Stomach smooth muscle (tissue), 2 donors: Measurements from ENCODE around the gene NR2E1.

Experiments used
- H3K27ac ChIP-seq: one replicate; pipeline ENCODE4 v1.7.0; 2013; ENCODE audit warnings: mild to moderate bottlenecking, low read length, inconsistent platforms
- H3K27me3 ChIP-seq, 2 donors: one replicate each; pipeline ENCODE4 v1.7.0; 2013; ENCODE audit warnings: low read length in 2 of 2; ENCODE audit not compliant: insufficient read depth in 2 of 2, control insufficient read depth in 1 of 2
- H3K36me3 ChIP-seq, 2 donors: one replicate each; pipeline ENCODE4 v1.7.0; 2013; ENCODE audit warnings: low read length in 2 of 2; ENCODE audit not compliant: control insufficient read depth in 2 of 2, insufficient read depth in 2 of 2
- H3K4me1 ChIP-seq: one replicate; pipeline ENCODE4 v1.7.0; 2013; ENCODE audit warnings: low read length; ENCODE audit not compliant: control insufficient read depth, insufficient read depth
- H3K4me3 ChIP-seq, 2 donors: one replicate each; pipeline ENCODE4 v1.7.0; 2013; ENCODE audit warnings: low read length in 2 of 2
- H3K9ac ChIP-seq, 2 donors: one replicate each; pipeline ENCODE4 v1.7.0; 2013; ENCODE audit warnings: low read length in 2 of 2, mild to moderate bottlenecking in 1 of 2
- H3K9me3 ChIP-seq, 2 donors: one replicate each; pipeline ENCODE4 v1.7.0; 2013; ENCODE audit warnings: low read length in 2 of 2; ENCODE audit not compliant: control insufficient read depth in 2 of 2
- donor health status: healthy.
- donor health status: Pancreatic carcinoma.

Gene NR2E1

DNA sequence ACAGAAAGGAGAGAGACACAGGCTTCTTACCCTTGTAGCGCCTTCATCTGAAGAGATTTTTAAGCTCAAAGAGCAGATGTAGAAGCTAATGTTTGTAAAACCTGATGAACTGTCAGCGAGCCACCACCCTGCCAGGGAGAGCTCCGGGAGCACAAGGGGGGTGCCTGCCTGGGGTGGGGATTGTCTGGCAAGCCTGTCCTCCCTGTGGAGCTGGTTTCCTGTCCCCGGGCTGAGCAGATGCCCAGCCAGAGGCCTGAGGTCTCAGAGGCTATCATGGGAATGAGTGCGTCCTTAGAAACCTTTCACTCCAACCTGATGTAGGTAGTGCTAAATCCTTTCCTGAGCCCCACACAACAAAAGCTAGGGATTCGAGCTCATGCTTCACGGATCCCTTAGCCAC lies 41.9 kb upstream of the NR2E1 start:
- Histone ChIP-seq H3K4me1 (peaks cover 5% of the 10 kb centered on the region), H3K4me3 (no peak overlapping the region), H3K9ac (no peak overlapping the region), H3K27ac (no peak overlapping the region), H3K9me3 (peaks cover 2 to 6% of the 10 kb centered on the region in 2 donors), H3K36me3 (no peaks in the 10 kb centered on the region), H3K27me3 (peaks cover 49 to 59% of the 10 kb centered on the region in 2 donors)

DNA sequence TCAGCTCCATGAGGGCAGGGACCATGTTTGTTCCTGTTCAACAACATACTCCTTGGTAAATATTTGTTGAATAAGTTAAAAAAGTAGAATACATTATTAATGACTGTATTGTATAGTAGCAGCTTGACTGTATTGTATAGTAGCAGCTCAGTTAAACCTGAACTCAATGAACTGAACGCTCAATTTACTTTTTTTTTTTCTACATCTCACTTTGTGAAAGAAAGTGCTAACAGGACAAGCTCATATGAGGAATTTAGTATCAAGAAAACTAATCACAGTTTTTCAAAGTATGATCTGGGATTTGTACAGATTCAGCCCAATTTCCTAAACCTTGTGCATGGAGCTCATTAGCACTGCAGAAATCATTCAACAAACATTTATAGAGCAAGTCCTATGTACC lies 38.8 kb upstream of the NR2E1 start:
- H3K36me3 ChIP-seq = no peaks in the 10 kb centered on the region

DNA sequence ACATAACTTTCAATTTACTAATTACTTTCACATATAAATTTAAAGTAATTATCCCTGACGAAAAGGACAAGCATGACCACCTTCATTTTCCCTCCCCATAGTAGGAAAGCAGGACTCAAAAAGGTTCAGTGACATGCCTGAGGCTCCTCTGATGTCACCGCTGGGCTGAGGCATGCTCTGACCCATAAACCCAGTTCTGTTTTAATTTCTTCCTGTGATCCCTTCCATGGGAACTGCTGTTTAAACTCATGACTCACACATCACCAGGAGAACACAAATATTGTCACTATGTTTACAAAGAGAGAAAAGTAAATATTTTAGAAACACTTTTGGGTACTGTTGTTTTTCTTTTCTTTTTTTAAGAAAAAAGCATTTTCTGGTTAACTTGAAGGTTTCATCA lies 38.0 kb upstream of the NR2E1 start:
- no peaks in the 10 kb centered on the region for H3K4me1 ChIP-seq
- H3K9me3 ChIP-seq = peaks cover 2 to 6% of the 10 kb centered on the region in 2 donors
- H3K36me3 ChIP-seq = no peaks in the 10 kb centered on the region
- H3K27ac ChIP-seq = no peak overlapping the region
- H3K27me3 ChIP-seq = peaks cover 23 to 38% of the 10 kb centered on the region in 2 donors
- H3K9ac ChIP-seq = no peak overlapping the region
- no peak overlapping the region for H3K4me3 ChIP-seq

More for the DNA sequence above, 38.8 kb upstream of the NR2E1 start:
- Histone ChIP-seq H3K4me3 (no peak overlapping the region), H3K9ac (no peak overlapping the region), H3K4me1 (no peaks in the 10 kb centered on the region), H3K27me3 (peaks cover 26 to 39% of the 10 kb centered on the region in 2 donors), H3K27ac (no peak overlapping the region), H3K9me3 (peaks cover 2 to 6% of the 10 kb centered on the region in 2 donors)

DNA sequence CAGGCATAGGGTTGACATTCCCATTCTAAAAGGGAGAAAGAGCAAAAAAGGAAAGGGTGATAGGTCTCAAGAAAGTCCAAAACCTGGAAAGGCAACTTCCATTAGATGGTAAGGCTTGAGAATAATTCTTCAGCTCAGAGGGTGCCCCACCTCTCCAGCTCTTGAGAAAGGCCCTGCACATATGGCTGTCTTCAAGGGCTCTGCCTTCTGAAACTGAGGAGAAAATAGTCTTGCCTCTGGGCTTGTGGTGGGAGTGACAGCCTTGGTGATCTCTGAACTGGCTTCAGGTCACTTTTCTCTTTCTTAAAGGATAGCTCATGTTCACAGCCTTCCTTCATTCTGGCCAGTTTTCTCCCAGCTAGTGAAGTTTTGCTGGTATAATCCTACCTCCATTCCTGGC lies 35.6 kb upstream of the NR2E1 start:
- peaks cover 12 to 29% of the 10 kb centered on the region in 2 donors for H3K27me3 ChIP-seq
- H3K27ac ChIP-seq = no peak overlapping the region

DNA sequence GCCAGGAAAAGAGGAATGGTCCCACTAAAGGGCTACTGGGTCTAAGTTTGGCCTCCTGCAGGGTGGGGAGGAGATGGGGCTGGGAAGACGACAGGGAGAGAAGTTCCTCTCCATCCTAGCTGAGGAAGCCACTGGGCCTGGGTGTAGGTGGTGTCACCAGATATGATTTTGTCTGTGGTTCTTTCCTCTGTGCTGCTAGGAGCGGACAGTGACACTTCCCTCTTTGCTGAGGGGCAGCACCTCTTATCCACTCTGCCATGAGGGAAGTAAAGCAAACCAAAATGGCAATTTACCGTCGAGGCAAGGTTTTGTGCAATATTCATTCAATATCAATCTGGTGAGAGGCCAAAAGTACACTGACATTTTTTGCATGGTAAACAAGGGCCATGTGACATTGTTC lies 33.0 kb upstream of the NR2E1 start:
- Histone ChIP-seq H3K9ac (no peak overlapping the region), H3K27me3 (peaks cover 7 to 15% of the 10 kb centered on the region in 2 donors), H3K27ac (no peak overlapping the region), H3K36me3 (no peaks in the 10 kb centered on the region), H3K9me3 (no peaks in the 10 kb centered on the region), H3K4me1 (peaks cover 8% of the 10 kb centered on the region), H3K4me3 (no peak overlapping the region)

More for the DNA sequence above, 35.6 kb upstream of the NR2E1 start:
- Histone ChIP-seq H3K36me3 (no peaks in the 10 kb centered on the region), H3K4me1 (peaks cover 8% of the 10 kb centered on the region), H3K9ac (no peak overlapping the region), H3K9me3 (peaks cover 0 to 2% of the 10 kb centered on the region in 2 donors), H3K4me3 (no peak overlapping the region)

DNA sequence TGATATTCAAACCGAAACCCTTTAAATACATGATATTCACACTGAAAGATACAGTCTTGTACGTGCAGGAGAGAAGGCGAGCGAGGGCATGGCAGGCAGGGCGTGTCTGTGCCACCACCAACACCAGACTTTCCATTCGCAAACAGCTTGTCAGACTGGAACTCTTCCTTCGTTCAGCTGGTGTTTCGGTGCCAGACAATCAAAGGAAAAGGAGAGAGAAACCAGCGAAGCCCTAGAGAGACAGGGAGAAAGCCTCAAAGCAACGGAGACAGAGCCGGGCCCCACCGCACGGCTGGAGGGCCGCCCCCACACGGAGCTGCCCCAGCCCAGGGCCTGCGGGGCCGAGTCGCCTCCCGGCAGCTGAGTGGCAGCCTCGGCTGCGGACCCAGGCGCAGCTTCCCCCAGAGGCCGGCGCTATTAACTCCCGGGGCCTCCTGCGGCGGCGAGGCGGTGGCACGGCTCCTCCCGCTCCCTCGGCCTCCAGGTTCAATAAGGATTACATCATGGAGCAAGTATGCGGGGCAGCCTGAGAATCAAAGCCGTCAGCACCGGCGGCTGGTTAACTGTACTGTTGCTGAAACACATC lies 32.1 kb upstream of the NR2E1 start:
- no peaks in the 10 kb centered on the region for H3K36me3 ChIP-seq
- peaks cover 8% of the 10 kb centered on the region for H3K4me1 ChIP-seq
- H3K9ac ChIP-seq = peak overlapping the region; percentile 59 to 60
- H3K9me3 ChIP-seq = no peaks in the 10 kb centered on the region
- peak overlapping the region; percentile 37 for H3K27ac ChIP-seq
- H3K4me3 ChIP-seq = peak overlapping the region; percentile 68
- H3K27me3 ChIP-seq = peaks cover 4 to 15% of the 10 kb centered on the region in 2 donors

DNA sequence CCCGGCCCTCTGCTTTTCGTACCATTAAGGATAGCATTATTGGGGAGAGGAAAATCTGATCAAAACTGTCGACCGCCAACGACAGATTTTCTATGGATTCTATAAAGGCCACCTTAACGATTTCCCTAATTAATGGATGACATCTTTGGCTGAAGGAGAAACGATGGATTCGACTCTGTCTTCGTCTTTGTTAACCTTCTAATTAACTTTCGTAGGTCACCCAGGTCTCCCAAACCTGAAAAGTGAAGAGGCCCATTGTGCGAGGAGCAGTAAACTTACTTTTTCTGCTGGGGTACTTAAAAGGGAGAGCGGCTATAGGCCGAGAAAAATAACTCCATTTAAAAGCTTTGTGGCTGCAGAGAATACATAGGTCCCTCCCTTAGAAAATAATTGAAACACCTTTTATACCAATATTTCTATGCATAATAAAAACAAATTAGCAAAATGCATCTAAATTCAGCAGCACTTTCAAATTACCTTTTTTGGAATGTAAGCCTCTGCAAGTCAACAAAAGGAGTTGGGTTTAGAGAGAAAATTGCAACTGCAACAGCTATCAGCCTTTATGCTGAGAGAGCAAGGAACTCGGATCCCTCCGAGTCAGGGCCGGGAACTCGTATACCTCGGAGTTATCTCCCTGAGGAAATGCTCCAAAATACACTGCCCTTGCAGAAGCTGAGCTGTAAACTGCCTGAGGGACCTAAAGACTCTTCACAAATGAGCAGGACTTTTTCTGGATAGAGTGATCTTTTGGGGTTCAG lies 31.4 kb upstream of the NR2E1 start:
- Histone ChIP-seq H3K9ac (peak overlapping the region; percentile 21 to 59), H3K27me3 (peaks cover 4 to 10% of the 10 kb centered on the region in 2 donors), H3K9me3 (no peaks in the 10 kb centered on the region), H3K36me3 (no peaks in the 10 kb centered on the region), H3K4me1 (peaks cover 8% of the 10 kb centered on the region), H3K4me3 (peak overlapping the region; percentile 68), H3K27ac (no peak overlapping the region)

DNA sequence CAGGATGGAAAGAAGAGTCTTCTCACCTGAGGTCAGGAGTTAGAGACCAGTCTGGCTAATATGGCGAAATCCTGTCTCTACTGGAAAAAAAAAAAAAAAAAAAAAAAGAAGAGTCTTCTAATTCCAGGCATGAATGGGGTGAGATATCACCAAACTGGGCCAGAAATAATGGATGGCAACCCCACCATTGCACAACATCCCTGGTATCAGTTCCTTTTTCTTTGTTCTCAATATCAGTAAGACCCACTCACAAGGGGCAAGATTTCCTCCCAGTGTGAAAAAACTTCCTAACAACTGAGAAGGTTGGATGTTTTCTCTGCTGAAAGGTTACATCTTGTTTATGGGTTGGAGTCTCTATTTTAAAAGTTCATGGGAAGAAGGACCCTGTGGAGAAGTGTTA lies 23.6 kb upstream of the NR2E1 start:
- no peaks in the 10 kb centered on the region for H3K36me3 ChIP-seq
- no peaks in the 10 kb centered on the region for H3K9me3 ChIP-seq
- peaks cover 3 to 5% of the 10 kb centered on the region in 2 donors for H3K27me3 ChIP-seq
- H3K4me1 ChIP-seq = no peaks in the 10 kb centered on the region
- H3K9ac ChIP-seq = no peak overlapping the region
- H3K4me3 ChIP-seq = no peak overlapping the region
- H3K27ac ChIP-seq = no peak overlapping the region

DNA sequence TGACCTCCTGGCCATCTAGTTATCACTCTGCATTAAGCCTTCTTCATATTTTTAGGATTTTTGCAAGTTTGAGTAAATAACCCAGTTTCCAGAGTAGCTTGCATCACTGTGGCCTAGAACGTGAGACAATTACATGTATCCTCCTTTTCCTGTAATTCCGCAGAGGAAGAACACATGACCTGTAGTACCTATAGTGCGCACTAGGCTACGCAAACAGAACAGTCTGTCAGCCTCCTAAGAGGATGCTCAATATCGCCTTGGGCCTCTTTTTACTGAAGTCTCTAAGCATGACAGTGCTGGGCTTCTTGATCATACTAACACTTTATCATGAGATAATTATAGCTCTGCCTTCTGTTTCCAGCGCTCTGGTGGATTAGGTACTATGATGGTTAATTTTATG lies 20.2 kb upstream of the NR2E1 start:
- Histone ChIP-seq H3K27ac (no peak overlapping the region), H3K27me3 (peaks cover 10 to 12% of the 10 kb centered on the region in 2 donors), H3K4me1 (no peaks in the 10 kb centered on the region), H3K9ac (no peak overlapping the region), H3K9me3 (no peaks in the 10 kb centered on the region), H3K4me3 (no peak overlapping the region), H3K36me3 (no peaks in the 10 kb centered on the region)

DNA sequence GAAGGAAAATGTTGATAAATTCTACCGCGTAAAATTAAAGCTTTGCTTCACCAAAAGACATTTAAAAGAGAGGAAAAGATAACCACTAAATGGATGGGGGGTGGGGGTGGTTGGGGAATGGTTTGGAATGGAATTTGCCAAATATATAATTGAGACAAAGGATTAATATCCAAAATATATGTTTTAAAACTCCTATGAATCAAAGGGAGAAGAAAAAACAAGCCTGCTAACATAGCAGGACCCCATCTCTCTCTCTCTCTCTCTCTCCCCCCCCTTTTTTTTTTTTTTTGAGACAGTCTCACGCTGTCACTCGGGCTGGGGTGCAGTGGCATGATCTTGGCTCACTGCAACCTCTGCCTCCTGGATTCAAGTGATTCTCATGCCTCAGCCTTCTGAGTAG lies 13.4 kb upstream of the NR2E1 start:
- H3K36me3 ChIP-seq = no peaks in the 10 kb centered on the region
- no peak overlapping the region for H3K9ac ChIP-seq
- no peak overlapping the region for H3K27ac ChIP-seq
- no peak overlapping the region for H3K4me3 ChIP-seq
- no peaks in the 10 kb centered on the region for H3K9me3 ChIP-seq
- peaks cover 7% of the 10 kb centered on the region for H3K4me1 ChIP-seq
- H3K27me3 ChIP-seq = peaks cover 33% of the 10 kb centered on the region in 2 donors
